Endothelial cell of umbilical vein (primary cell): ENCODE results near the gene PKN2.

Experiments
- CTCF ChIP-seq, 2 donors: IDR thresholded peaks; 1 replicate in 1 of 2; 2 replicates in 1 of 2; pipeline ENCODE4 v1.5.1; 2011; ENCODE audit warnings: low read length in 2 of 2, mild to moderate bottlenecking in 2 of 2, moderate library complexity in 2 of 2, control low read depth in 1 of 2, inconsistent platforms in 1 of 2, low read depth in 1 of 2; ENCODE audit not compliant: insufficient read depth in 1 of 2; ENCODE audit errors: extremely low read depth in 1 of 2
- POLR2A ChIP-seq: IDR thresholded peaks from 2 replicates; pipeline ENCODE4 v1.6.1; 2012; ENCODE audit warnings: low read depth, mild to moderate bottlenecking, control low read depth, low read length
- POLR2AphosphoS5 ChIP-seq: IDR thresholded peaks from 2 replicates; pipeline ENCODE4 v1.6.1; 2012; ENCODE audit warnings: low read depth, mild to moderate bottlenecking, control low read depth, low read length, moderate library complexity; ENCODE audit not compliant: insufficient read depth

- TF ChIP-seq CTCF (IDR thresholded peaks at IDR 0.05; ENCODE audit: extremely low read depth in 1 of 2, insufficient read depth in 1 of 2, low read depth in 1 of 2, low read length in 2 of 2): no peak
- TF ChIP-seq POLR2A: no peak
- TF ChIP-seq POLR2AphosphoS5: no peak
Measured at GRCh38 chr1:88655140-88655539, 28.9 kb upstream of the PKN2 start.
